Right lung (tissue), 10 donors: ENCODE data around the gene CIITA. TPM values are rescaled to one million over a fixed set of nuclear protein-coding genes. Genes with fewer than 3 reads are reported as not detected.
"Not testable (repeated sequence)": the region's sequence is repeated elsewhere in the genome, so short reads cannot be mapped to it uniquely, and the experiment has no call there.

ENCODE experiments used
- DNase-seq, 2 donors: peaks; one replicate each; pipeline ENCODE4 v3.0.0-alpha.2; 2013
- long read RNA-seq, 8 donors: transcript quantifications; one replicate each; lab custom pipeline, GENCODE V29; 2026
- polyA plus RNA-seq, 5 donors: library from polyadenylated mRNA; unstranded; fragments of 120-200 nt; gene quantifications; one replicate each; pipeline versions ENCODE4 v1.2.1 to v1.2.3, GENCODE V29; 2013; ENCODE audit warnings: inconsistent platforms in 1 of 5, low replicate concordance in 1 of 5; ENCODE audit not compliant: insufficient read length in 5 of 5, insufficient read depth in 1 of 5

The CIITA gene, protein sequence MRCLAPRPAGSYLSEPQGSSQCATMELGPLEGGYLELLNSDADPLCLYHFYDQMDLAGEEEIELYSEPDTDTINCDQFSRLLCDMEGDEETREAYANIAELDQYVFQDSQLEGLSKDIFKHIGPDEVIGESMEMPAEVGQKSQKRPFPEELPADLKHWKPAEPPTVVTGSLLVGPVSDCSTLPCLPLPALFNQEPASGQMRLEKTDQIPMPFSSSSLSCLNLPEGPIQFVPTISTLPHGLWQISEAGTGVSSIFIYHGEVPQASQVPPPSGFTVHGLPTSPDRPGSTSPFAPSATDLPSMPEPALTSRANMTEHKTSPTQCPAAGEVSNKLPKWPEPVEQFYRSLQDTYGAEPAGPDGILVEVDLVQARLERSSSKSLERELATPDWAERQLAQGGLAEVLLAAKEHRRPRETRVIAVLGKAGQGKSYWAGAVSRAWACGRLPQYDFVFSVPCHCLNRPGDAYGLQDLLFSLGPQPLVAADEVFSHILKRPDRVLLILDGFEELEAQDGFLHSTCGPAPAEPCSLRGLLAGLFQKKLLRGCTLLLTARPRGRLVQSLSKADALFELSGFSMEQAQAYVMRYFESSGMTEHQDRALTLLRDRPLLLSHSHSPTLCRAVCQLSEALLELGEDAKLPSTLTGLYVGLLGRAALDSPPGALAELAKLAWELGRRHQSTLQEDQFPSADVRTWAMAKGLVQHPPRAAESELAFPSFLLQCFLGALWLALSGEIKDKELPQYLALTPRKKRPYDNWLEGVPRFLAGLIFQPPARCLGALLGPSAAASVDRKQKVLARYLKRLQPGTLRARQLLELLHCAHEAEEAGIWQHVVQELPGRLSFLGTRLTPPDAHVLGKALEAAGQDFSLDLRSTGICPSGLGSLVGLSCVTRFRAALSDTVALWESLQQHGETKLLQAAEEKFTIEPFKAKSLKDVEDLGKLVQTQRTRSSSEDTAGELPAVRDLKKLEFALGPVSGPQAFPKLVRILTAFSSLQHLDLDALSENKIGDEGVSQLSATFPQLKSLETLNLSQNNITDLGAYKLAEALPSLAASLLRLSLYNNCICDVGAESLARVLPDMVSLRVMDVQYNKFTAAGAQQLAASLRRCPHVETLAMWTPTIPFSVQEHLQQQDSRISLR
- 1 to 10 TPM; 2.4 to 5.7 (median 4.5) TPM for polyA plus RNA-seq
- long read RNA-seq, donor 1, partial matches to known transcripts = 0 of 49 reads
- long read RNA-seq, donor 1, other reads (novel, unspliced or antisense) = 49 of 49 reads
- long read RNA-seq, donor 2 = 0 reads
- long read RNA-seq, donor 3, full-length matches to known transcripts = 1 of 47 reads
- long read RNA-seq, donor 3, partial matches to known transcripts = 0 of 47 reads
- long read RNA-seq, donor 3, other reads (novel, unspliced or antisense) = 46 of 47 reads
- long read RNA-seq, donor 4, partial matches to known transcripts = 18 of 18 reads
- long read RNA-seq, donor 4, other reads (novel, unspliced or antisense) = 0 of 18 reads
- long read RNA-seq, donor 5 = 0 reads
- long read RNA-seq, donor 6 = 0 reads
- long read RNA-seq, donor 7 = 0 reads
- long read RNA-seq, donor 8, partial matches to known transcripts = 15 of 15 reads
- long read RNA-seq, donor 8, other reads (novel, unspliced or antisense) = 0 of 15 reads

- DNase-seq = no peak
Observed at GRCh38 chr16:10876799-10877341, at the start of gene CIITA. TSS of gene CIITA (plus strand) at chr16:10877202. CDS start at chr16:10877331, 129 bp downstream.

DNA sequence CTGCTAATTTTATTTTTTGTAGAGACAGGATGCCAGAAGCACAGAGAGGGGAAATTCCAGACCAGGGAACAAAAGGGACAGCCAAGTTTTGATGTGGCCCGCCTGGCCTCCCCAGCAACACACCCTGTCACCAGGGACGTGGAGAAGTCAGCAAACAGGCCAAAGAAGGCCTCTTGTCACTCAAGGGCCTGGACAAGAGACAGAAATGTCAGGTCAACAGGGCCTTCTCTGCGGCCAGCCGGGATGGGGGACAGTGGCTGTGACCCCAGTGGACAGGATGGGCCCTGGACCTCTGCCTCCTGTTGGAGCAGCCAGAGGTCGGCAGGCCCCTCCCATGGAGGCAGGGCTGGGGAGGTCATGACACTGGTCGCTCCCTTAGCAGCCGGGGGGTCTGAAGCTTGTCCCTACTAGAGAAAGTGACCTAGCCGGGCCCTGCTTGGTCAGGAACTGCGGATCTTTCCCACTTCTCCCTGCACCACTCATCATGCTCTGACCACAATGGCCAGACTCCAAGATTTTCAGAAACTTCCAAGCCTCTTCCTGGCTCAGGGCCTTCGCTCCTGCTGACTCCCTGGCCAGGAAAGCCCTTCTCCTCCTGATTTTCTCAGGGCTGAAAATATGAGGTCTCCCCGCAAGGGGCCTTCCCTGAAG, 49.2 kb upstream of the CIITA start:
- DNase-seq = peak; percentile 83 to 86

- DNase-seq = peak; percentile 93 to 94
Observed at GRCh38 chr16:10828851-10829366, 48.1 kb upstream of the CIITA start.

DNA sequence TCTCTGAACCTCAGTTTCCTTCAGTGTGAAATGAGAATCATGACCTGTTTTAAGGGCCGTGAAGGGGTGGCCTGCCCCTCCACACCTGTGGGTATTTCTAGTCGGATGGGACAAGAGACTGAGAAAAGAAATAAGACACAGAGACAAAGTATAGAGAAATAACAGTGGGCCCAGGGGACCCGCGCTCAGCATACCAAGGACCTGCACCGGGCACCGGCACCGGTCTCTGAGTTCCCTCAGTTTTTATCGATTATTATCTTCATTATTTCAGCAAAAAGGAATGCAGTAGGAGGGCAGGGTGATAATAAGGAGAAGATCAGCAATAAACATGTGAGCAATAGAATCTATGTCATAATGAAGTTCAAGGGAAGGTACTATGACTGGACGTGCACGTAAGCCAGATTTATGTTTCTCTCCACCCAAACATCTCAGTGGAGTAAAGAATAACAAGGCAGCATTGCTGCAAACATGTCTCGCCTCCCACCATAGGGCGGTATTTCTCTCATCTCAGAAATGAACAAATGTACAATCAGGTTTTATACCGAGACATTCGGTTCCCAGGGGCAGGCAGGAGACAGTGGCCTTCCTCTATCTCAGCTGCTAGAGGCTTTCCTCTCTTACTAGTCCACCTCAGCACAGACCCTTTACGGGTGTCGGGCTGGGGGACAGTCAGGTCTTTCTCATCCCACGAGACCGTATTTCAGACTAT, 47.5 kb upstream of the CIITA start:
- DNase-seq = not testable (repeated sequence)

GRCh38 chr16:10830240-10830639, 46.8 kb upstream of the CIITA start:
- not testable (repeated sequence) for DNase-seq

DNA sequence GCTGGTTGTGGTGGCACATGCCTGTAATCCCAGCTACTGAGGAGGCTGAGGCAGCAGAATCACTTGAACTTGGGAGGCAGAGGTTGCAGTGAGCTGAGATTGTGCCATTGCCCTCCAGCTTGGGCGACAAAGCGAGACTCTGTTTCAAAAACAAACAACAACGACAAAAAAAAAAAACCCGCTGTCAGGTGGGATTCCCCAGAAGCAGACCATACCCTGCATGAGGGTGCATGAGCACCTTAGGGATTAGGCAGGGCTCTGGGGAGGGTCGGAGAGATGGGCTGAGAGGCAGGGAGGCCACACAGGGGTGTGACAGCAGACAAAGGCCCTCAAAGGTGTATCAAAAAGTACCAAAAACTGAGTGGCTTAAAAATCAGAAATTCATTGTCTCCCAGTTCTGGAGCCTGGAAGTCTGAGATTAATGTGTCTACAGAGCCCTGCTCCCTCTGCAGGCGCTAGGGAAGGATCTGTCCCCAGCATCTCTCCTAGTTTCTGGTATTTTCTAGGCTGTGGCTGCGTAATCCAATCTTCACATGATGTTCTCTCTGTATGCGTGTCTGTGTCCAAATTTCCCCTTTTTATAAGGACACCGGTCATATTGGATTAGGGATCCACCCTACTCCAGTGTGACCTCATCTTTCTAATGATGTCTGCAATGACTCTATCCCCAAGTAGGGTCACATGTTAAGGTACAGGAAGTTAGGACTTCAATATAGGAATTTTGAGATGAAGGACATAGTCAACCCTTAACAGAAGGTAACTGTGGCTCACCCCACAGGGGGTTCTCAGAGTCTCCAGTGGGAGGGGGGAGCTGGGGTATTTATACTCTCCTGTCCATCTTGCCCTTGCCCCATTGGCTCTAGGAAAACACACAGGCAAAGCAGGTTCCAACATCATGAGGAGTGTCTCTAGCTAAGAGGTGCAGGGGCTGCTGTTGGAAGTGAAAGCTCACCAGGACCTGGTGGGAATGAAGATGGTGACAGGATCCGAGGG, 44.8 kb upstream of the CIITA start:
- DNase-seq = no peak

- no peak for DNase-seq
Observed at GRCh38 chr16:10833271-10833670, 43.7 kb upstream of the CIITA start.

DNA sequence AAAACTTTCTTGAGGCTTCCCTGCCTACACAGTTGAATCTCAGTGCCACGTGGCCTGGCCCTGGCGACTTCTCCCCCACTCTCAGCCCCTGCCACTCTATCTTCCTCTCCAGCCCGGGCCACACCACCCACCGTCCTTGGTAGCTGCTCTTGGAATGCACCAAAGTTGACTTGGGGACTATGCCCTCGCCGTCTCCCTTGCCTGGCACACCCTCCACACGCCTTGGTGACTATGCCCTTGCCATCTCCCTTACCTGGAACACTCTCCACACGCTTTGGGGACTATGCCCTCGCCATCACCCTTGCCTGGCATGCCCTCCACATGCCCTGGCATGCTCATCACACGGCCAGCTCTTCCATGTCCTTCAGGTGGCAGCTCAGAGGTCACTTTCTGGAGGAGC, 42.9 kb upstream of the CIITA start:
- no peak for DNase-seq

GRCh38 chr16:10834766-10835165, 42.2 kb upstream of the CIITA start:
- DNase-seq = no peak

- DNase-seq = no peak
Observed at GRCh38 chr16:10835281-10835931, 41.6 kb upstream of the CIITA start.

- DNase-seq = no peak
Observed at GRCh38 chr16:10836174-10836853, 40.7 kb upstream of the CIITA start.

- DNase-seq = no peak
Observed at GRCh38 chr16:10838621-10839278, 38.3 kb upstream of the CIITA start.

DNA sequence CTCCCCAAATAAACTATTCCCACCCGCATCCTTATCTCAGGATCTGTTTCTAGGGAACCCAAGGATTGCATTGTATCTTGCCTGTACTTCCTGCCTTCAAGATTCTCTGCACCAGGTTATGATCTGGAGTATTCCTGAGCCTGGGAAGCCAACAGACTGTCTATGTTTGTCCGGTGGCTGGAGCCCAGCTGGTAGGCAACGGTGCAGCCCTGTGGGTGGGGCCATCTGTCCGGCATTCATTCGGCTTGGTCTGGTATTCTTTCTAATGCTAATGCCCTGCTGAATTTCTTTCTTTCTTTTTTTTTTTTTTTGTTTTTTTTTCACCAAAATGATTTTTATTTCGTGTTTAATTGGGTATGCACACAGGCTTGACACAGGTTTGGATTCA, 37.7 kb upstream of the CIITA start:
- DNase-seq = no peak

- no peak for DNase-seq
Observed at GRCh38 chr16:10840703-10841102, 36.3 kb upstream of the CIITA start.

- DNase-seq = no peak
Observed at GRCh38 chr16:10846213-10846998, 30.6 kb upstream of the CIITA start.
